Mesenchymal stem cell (in vitro differentiated cells and primary cell): ENCODE results near the gene ATP8B4.

Source experiments
- DNase-seq: peaks from one replicate; pipeline ENCODE4 v3.0.0-alpha.2; 2013
- H2AFZ ChIP-seq: one replicate; pipeline ENCODE4 v1.6.1; 2013; ENCODE audit warnings: low read depth, mild to moderate bottlenecking, control low read depth, inconsistent platforms, low read length, moderate library complexity
- H2AK5ac ChIP-seq: 2 replicates; pipeline ENCODE4 v1.6.1; 2013; ENCODE audit warnings: low read length, moderate library complexity, mild to moderate bottlenecking, inconsistent platforms; ENCODE audit not compliant: severe bottlenecking
- H2BK120ac ChIP-seq: one replicate; pipeline ENCODE4 v1.6.1; 2013; ENCODE audit warnings: low read depth, mild to moderate bottlenecking, inconsistent platforms, low read length, moderate library complexity
- H2BK12ac ChIP-seq, 2 experiments: one replicate each; pipeline ENCODE4 v1.6.1; 2013; ENCODE audit warnings: inconsistent platforms in 2 of 2, low read length in 2 of 2, mild to moderate bottlenecking in 2 of 2, moderate library complexity in 2 of 2, control low read depth in 1 of 2
- H2BK15ac ChIP-seq: one replicate; pipeline ENCODE4 v1.6.1; 2013; ENCODE audit warnings: mild to moderate bottlenecking, low read depth, inconsistent platforms; ENCODE audit not compliant: poor library complexity, severe bottlenecking
- H2BK5ac ChIP-seq: 2 replicates; pipeline ENCODE4 v1.6.1; 2013; ENCODE audit warnings: low read depth, mild to moderate bottlenecking, low read length, control low read depth, inconsistent platforms; ENCODE audit not compliant: poor library complexity, severe bottlenecking
- H3K14ac ChIP-seq, 2 experiments: one replicate each; pipeline ENCODE4 v1.6.1; 2013; ENCODE audit warnings: inconsistent platforms in 2 of 2, low read length in 2 of 2, control low read depth in 1 of 2, mild to moderate bottlenecking in 1 of 2, moderate library complexity in 1 of 2
- H3K18ac ChIP-seq, 2 experiments: one replicate each; pipeline ENCODE4 v1.6.1; 2013; ENCODE audit warnings: inconsistent platforms in 2 of 2, low read length in 2 of 2, control low read depth in 1 of 2, low read depth in 1 of 2, mild to moderate bottlenecking in 1 of 2
- H3K23ac ChIP-seq, 2 experiments: one replicate each; pipeline ENCODE4 v1.6.1; 2013; ENCODE audit warnings: inconsistent platforms in 2 of 2, low read length in 2 of 2, mild to moderate bottlenecking in 2 of 2, moderate library complexity in 2 of 2, control low read depth in 1 of 2
- H3K27ac ChIP-seq: 2 replicates; pipeline ENCODE4 v1.5.1; 2013; ENCODE audit warnings: mild to moderate bottlenecking, moderate library complexity, low read length, control low read depth, inconsistent platforms; ENCODE audit not compliant: poor library complexity, severe bottlenecking
- H3K27me3 ChIP-seq, 2 experiments: 2 replicates each; pipeline versions ENCODE4 v1.6.1 to v1.7.0; 2013; ENCODE audit warnings: low read length in 2 of 2, mild to moderate bottlenecking in 2 of 2, moderate library complexity in 2 of 2, control low read depth in 1 of 2, inconsistent platforms in 1 of 2; ENCODE audit not compliant: control insufficient read depth in 1 of 2, insufficient read depth in 1 of 2
- H3K36me3 ChIP-seq, 2 experiments: 2 replicates each; pipeline versions ENCODE4 v1.6.1 to v1.7.0; 2013; ENCODE audit warnings: low read length in 2 of 2, control low read depth in 1 of 2, inconsistent platforms in 1 of 2, low read depth in 1 of 2, mild to moderate bottlenecking in 1 of 2; ENCODE audit not compliant: insufficient read depth in 2 of 2, control insufficient read depth in 1 of 2
- H3K4ac ChIP-seq, 2 experiments: one replicate each; pipeline ENCODE4 v1.6.1; 2013; ENCODE audit warnings: inconsistent platforms in 2 of 2, low read length in 2 of 2, mild to moderate bottlenecking in 2 of 2, moderate library complexity in 2 of 2, control low read depth in 1 of 2, low read depth in 1 of 2
- H3K4me1 ChIP-seq: 2 replicates; pipeline ENCODE4 v1.6.1; 2013; ENCODE audit warnings: low read depth, low read length, control low read depth; ENCODE audit not compliant: control insufficient read depth, insufficient read depth
- H3K4me2 ChIP-seq: 2 replicates; pipeline ENCODE4 v1.6.1; 2013; ENCODE audit warnings: low read length, mild to moderate bottlenecking, inconsistent platforms; ENCODE audit not compliant: poor library complexity, severe bottlenecking
- H3K4me3 ChIP-seq, 2 experiments: 2 replicates each; pipeline versions ENCODE4 v1.5.1 to v1.7.0; 2013; ENCODE audit warnings: low read length in 2 of 2, mild to moderate bottlenecking in 2 of 2, control low read depth in 1 of 2, low read depth in 1 of 2; ENCODE audit not compliant: insufficient read depth in 1 of 2
- H3K79me1 ChIP-seq: replicated peaks from 2 replicates; pipeline ENCODE4 v1.6.1; 2013; ENCODE audit warnings: mild to moderate bottlenecking, control low read depth, low read length, inconsistent platforms; ENCODE audit not compliant: poor library complexity, severe bottlenecking
- H3K9ac ChIP-seq: 2 replicates; pipeline ENCODE4 v1.7.0; 2013; ENCODE audit warnings: mild to moderate bottlenecking, low read length, moderate library complexity
- H3K9me3 ChIP-seq: 2 replicates; pipeline ENCODE4 v1.7.0; 2013; ENCODE audit warnings: mild to moderate bottlenecking, low read length; ENCODE audit not compliant: control insufficient read depth
- H4K8ac ChIP-seq: one replicate; pipeline ENCODE4 v1.6.1; 2013; ENCODE audit warnings: inconsistent platforms, mild to moderate bottlenecking, low read length, moderate library complexity
- H4K91ac ChIP-seq: one replicate; pipeline ENCODE4 v1.6.1; 2013; ENCODE audit warnings: mild to moderate bottlenecking, low read length, inconsistent platforms
- WGBS: methylation state at CpG from one replicate; pipeline ENCODE4 v1.1.7; 2013; ENCODE audit warnings: mixed read lengths; 5-methylcytosine and 5-hydroxymethylcytosine counted together

ATP8B4 gene

DNA sequence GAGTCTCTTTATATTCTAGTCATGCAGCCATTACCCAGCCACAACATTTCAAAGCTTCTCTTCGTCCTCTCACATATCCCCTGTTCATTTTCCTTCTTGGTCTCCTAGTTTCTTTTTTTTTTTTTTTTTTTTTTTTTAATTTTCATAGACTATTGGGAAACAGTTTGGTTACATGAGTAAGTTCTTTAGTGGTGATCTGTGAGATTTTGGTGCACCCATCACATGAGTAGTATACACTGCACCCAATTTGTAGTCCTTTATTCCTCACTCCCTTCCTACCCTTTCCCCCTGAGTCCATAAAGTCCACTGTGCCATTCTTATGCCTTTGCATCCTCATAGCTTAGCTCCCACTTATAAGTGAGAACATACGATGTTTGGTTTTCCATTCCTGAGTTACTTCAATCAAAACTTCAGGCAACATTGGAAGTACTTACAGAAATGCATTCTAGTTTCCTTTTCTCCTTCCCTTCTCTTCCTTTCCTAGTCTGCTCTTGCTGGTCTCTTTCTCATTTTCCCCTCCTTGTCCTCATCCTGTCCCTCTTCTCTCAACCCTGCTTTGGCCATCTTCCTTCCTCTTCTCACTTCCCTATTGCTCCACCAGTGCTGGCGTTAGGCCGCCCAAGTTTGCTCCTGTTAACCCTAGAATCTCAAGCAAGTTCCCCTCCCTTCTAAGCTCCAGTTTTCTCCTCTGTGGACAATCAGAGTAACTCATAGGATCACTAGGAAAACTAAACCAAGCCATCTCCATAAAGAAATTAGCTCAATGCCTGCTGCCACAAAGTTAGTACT lies 4.8 kb downstream of the ATP8B4 start:
- 88% methylated on average over 3 of the region's 4 CpGs for WGBS
- no peak for DNase-seq
- H3K4me1 ChIP-seq, result no peaks in the 10 kb centered on the region

DNA sequence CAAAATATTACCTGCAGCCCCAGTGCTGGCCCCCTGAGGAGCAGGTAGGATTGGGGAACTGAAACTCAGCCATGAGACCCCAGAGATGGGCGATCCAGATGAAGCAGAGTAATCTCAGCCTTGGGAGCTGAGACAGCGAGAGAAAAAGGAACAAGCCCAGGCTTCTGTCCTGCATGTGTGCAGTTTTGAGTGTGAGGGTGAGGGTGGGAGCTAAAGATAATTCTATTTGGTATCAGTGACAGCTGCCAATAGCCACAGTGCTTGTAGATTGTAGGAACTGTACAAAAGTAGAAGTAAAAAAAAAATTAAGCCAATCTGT lies 5.9 kb downstream of the ATP8B4 start:
- H3K14ac ChIP-seq, result no peak overlapping the region
- peaks cover 0 to 5% of the 10 kb centered on the region in 2 experiments for H3K27me3 ChIP-seq
- H2AK5ac ChIP-seq, result no peak overlapping the region
- no peak overlapping the region for H2BK120ac ChIP-seq
- no peak overlapping the region for H3K9ac ChIP-seq
- H3K27ac ChIP-seq, result no peak overlapping the region
- no peak overlapping the region for H3K23ac ChIP-seq
- H3K18ac ChIP-seq, result no peak overlapping the region
- no peak overlapping the region for H3K4me3 ChIP-seq
- H2BK5ac ChIP-seq, result no peak overlapping the region
- no peak for DNase-seq
- no peak overlapping the region for H4K91ac ChIP-seq
- no peaks in the 10 kb centered on the region for H3K79me1 ChIP-seq
- H2AFZ ChIP-seq, result no peak overlapping the region
- 99% methylated on average over 2 of the region's 2 CpGs for WGBS
- H3K4ac ChIP-seq, result no peak overlapping the region
- H3K9me3 ChIP-seq, result no peaks in the 10 kb centered on the region
- H4K8ac ChIP-seq, result no peak overlapping the region
- no peaks in the 10 kb centered on the region for H3K36me3 ChIP-seq
- no peak overlapping the region for H2BK12ac ChIP-seq
- no peaks in the 10 kb centered on the region for H3K4me1 ChIP-seq
- H2BK15ac ChIP-seq, result no peak overlapping the region
- no peak overlapping the region for H3K4me2 ChIP-seq

More for the DNA sequence above, 4.8 kb downstream of the ATP8B4 start:
- no peak overlapping the region for H2BK5ac ChIP-seq
- no peak overlapping the region for H3K18ac ChIP-seq
- H3K27ac ChIP-seq, result no peak overlapping the region
- no peak overlapping the region for H3K14ac ChIP-seq
- no peak overlapping the region for H2AK5ac ChIP-seq
- no peak overlapping the region for H2BK15ac ChIP-seq
- H4K8ac ChIP-seq, result no peak overlapping the region
- no peak overlapping the region for H3K9ac ChIP-seq
- no peak overlapping the region for H3K23ac ChIP-seq
- no peak overlapping the region for H3K4me3 ChIP-seq
- H3K4ac ChIP-seq, result no peak overlapping the region
- H2AFZ ChIP-seq, result no peak overlapping the region
- no peak overlapping the region for H2BK12ac ChIP-seq
- no peak overlapping the region for H4K91ac ChIP-seq
- H2BK120ac ChIP-seq, result no peak overlapping the region
- H3K79me1 ChIP-seq, result no peaks in the 10 kb centered on the region
- H3K27me3 ChIP-seq, result peaks cover 0 to 5% of the 10 kb centered on the region in 2 experiments
- no peak overlapping the region for H3K4me2 ChIP-seq
- H3K9me3 ChIP-seq, result no peaks in the 10 kb centered on the region
- no peaks in the 10 kb centered on the region for H3K36me3 ChIP-seq

DNA sequence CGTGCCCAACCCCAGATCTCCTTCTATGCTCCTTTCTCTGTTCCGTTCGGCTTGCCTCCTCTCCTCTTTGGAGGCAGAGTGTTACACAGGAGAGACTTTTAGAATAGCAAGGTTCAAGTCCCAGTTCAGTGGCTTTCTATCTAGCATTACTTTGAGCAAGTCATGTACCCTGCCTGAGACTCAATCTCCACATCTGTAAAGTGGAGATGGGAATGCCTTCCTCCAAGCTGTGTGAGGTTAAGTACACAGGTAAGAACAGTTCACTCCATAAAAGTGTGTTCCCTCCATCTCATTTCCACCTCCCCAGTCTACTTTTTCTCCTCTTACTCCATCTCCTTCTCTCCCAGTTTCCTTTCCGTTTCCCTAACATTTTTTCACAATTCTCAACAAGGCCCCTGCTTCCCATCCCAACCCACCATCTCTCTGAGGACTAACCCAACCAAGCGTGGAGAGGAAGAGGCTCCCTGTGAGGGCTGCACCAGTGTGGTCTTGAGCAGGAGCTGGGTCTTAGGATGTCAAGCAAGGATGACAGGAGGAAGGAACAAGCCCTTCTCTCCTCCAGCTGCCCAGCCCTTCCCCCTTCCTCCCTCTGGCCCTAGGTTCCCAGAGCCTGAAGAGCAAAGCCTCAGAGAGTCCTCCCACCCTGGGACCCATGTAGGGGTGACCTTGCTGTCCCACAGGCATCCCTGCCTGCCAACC lies 6.4 kb downstream of the ATP8B4 start:
- no peaks in the 10 kb centered on the region for H3K4me1 ChIP-seq
- H3K4me3 ChIP-seq, result no peak overlapping the region
- no peak overlapping the region for H4K91ac ChIP-seq
- H2BK15ac ChIP-seq, result no peak overlapping the region
- H3K4ac ChIP-seq, result no peak overlapping the region
- H3K18ac ChIP-seq, result no peak overlapping the region
- H3K79me1 ChIP-seq, result no peaks in the 10 kb centered on the region
- no peak overlapping the region for H3K4me2 ChIP-seq
- 84% methylated on average over 2 of the region's 5 CpGs for WGBS
- no peak overlapping the region for H2BK120ac ChIP-seq
- H3K27me3 ChIP-seq, result peaks cover 0 to 5% of the 10 kb centered on the region in 2 experiments
- no peak overlapping the region for H3K14ac ChIP-seq
- DNase-seq, result no peak
- H2BK12ac ChIP-seq, result no peak overlapping the region
- no peak overlapping the region for H3K23ac ChIP-seq
- H3K9ac ChIP-seq, result no peak overlapping the region
- no peaks in the 10 kb centered on the region for H3K36me3 ChIP-seq
- no peak overlapping the region for H3K27ac ChIP-seq
- no peak overlapping the region for H4K8ac ChIP-seq
- no peaks in the 10 kb centered on the region for H3K9me3 ChIP-seq
- H2AFZ ChIP-seq, result no peak overlapping the region
- no peak overlapping the region for H2AK5ac ChIP-seq
- H2BK5ac ChIP-seq, result no peak overlapping the region

DNA sequence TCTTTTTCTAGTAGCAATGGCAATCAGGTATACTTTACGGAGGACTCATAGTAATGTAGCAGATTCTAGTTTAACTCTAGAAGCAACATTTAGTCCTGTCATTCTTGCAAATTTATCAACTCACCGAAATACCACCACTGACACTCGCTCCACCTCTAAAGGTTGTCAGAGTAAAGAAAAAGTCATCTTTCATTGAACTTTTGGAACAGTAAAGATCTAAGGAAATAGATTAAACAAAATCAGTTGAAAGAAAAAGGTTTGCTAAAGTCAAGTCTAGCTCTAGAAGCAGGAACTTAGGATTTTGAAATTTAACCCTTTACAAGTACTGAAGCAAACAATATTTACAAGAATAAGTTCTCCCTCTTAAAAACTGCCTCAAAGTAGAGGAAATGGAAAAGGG lies 8.7 kb downstream of the ATP8B4 start:
- Histone ChIP-seq H3K4me3 (no peak overlapping the region), H3K27me3 (peaks cover 0 to 5% of the 10 kb centered on the region in 2 experiments), H4K8ac (no peak overlapping the region), H3K4me2 (no peak overlapping the region), H3K9ac (no peak overlapping the region), H2BK5ac (no peak overlapping the region), H3K4ac (no peak overlapping the region), H2BK15ac (no peak overlapping the region), H3K23ac (no peak overlapping the region), H3K79me1 (no peaks in the 10 kb centered on the region), H3K9me3 (no peaks in the 10 kb centered on the region), H3K14ac (no peak overlapping the region), H3K27ac (no peak overlapping the region), H2BK120ac (no peak overlapping the region), H2BK12ac (no peak overlapping the region), H3K36me3 (no peaks in the 10 kb centered on the region), H3K18ac (no peak overlapping the region), H3K4me1 (no peaks in the 10 kb centered on the region), H2AK5ac (no peak overlapping the region), H4K91ac (no peak overlapping the region), H2AFZ (no peak overlapping the region)
- no peak for DNase-seq
- 100% methylated on average over 1 of the region's 3 CpGs for WGBS
